T-helper 1 cell (primary cell): Measurements from ENCODE around the gene HEPACAM.
"Not testable (repeated sequence)": the region's sequence is repeated elsewhere in the genome, so short reads cannot be mapped to it uniquely, and the experiment has no call there.

Source experiments
- DNase-seq, 5 donors: peaks; one replicate each; pipeline ENCODE4 v3.0.0-alpha.2; 2012 to 2020
- total RNA-seq, 4 donors: gene quantifications; one replicate each; lab custom pipeline; 2026; lab: John Stamatoyannopoulos, UW

HEPACAM gene, protein sequence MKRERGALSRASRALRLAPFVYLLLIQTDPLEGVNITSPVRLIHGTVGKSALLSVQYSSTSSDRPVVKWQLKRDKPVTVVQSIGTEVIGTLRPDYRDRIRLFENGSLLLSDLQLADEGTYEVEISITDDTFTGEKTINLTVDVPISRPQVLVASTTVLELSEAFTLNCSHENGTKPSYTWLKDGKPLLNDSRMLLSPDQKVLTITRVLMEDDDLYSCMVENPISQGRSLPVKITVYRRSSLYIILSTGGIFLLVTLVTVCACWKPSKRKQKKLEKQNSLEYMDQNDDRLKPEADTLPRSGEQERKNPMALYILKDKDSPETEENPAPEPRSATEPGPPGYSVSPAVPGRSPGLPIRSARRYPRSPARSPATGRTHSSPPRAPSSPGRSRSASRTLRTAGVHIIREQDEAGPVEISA
- 0 reads per million in 4 donors for total RNA-seq

DNA sequence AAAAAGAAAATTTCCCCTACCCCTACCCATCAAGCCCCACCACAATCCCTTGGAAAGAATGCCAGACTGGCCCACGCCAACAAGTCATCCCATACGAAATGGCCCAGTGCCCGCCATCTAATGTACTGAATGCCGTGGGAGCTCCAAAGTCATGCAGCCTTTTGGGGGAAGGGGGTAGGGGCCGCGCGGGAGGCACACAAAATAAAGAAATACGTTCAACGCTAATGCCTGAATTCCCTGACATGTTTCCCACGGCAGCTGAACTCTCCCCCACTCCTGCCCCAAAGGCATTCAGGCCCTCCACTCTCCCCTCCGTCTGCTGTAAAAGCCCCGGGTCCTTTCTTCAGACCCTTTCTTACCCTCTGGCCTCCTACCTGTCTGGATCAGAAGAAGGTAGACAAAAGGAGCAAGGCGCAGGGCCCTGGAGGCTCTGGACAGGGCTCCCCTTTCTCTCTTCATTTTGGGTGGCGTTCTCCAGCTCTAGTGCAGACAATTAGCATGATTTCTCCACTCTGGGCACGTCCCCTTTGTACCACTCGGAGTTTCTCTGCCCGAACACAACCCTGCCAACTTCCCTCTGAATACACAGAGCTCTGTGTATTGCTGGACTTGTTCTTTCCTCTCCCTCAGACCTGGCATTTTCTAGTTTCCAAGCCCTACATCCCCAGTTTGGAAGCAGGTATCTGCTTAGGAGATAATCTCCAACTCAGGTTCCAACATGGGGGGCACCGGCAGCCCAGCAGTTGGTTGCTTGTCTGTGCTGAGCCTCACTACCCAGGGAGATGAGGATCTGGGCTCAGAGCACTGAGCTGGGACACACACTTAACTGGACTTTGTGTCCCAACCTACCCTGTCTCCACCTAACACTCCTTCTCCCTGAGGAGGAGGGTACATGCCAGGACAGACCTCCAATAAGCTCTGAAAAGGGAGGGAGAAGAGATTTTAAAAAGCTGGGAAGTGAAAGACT lies at the start of gene HEPACAM:
TSS of gene HEPACAM (minus strand) at position 500 of the 967 bp plus-strand sequence. CDS start at position 459, 41 bp downstream.
- DNase-seq: no peak

GRCh38 chr11:124984512-124984854 lies 48.6 kb upstream of the HEPACAM start:
- no peak for DNase-seq

DNA sequence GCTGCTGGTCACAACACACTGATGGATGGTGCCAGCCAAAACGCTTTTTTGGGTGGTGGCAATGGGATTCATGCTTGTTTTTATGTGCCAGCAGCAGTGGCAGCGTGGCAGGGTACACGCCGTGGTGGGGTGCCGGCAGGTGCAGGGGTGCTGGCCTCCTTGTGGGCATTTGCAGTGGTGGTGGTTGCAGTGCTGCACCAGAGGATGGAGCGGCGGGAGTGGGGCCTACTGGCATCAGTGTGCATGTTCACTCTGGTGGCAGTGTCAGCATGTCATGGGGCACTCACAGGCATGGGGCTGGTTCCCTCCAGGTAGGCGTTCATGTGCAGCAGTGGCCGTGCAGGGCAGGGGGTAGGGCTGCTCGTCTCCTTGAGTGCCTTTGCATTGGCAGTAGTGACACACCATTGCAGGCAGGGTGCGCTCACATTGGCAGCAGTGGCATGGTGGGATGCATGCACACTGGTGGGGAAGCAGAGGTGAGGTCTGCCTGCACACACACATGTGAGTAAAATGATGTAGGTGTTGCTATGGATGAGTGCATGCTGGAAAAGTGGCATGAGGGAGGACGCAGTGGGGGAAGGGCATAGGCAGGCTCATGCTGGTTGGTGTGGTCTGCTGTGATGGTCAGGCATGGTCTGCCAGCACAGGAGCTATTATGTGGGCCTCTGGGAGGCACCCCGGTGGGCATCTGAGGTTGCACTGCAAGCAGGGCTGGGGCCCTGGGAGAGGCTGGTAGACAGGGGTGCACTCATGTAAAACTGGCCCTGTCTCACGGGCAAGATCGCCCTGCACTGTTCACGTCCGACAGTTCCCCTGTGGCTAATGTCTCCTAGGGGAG lies 48.0 kb upstream of the HEPACAM start:
- no peak for DNase-seq

DNA sequence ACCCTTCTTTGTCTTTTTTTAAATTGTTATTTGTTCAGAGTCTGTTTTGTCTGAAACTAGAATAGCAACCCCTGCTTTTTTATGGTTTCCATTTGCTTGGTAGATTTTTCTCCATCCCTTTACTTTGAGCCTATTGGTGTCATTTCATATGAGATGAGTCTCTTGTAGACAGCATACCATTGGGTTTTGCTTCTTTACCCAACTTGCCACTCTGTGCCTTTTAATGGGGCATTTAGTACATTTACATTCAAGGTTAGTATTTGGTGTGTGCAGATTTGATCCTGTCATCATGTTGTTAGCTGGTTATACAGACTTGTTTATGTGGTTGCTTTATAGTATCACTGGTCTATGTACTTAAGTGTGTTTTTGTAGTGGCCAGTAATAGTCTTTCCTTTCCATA lies 46.2 kb upstream of the HEPACAM start:
- DNase-seq: no peak

GRCh38 chr11:124978316-124978715 lies 42.5 kb upstream of the HEPACAM start:
- no peak for DNase-seq

GRCh38 chr11:124977006-124977405 lies 41.2 kb upstream of the HEPACAM start:
- DNase-seq: no peak

- no peak for DNase-seq
Measured at GRCh38 chr11:124976531-124976930, 40.7 kb upstream of the HEPACAM start.

DNA sequence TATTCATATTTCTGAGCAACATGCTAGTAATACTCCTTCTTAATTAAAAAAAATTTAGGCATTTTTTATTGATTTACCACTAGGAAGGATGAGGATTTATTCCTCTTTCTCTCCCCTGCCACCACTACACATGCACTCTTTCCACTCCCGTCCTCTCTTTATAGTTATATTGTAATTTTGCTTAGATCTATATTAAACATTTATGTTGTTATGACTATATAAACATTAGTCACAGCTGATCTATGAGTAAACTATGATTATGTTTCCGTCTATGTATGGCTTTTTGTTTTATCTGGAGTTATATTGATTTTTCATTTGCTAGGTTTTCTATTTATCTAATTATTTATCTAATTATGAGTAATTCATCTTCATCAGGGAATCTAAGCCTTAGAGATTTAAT lies 36.0 kb upstream of the HEPACAM start:
- no peak for DNase-seq

- DNase-seq: no peak
Measured at GRCh38 chr11:124970925-124971324, 35.1 kb upstream of the HEPACAM start.

DNA sequence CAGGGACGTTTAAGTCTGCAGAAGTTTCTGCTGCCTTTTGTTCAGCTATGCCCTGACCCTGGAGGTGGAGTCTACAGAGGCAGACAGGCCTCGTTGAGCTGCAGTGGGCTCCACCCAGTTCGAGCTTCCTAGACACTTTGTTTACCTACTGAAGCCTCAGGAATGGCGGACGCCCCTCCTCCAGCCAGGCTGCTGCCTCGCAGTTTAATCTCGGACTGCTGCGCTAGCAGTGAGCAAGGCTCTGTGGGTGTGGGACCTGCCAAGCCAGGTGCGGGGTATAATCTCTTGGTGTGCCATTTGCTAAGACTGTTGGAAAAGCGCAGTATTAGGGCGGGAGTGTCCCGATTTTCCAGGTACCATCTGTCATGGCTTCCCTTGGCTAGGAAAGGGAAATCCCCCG lies 32.4 kb upstream of the HEPACAM start:
- DNase-seq: not testable (repeated sequence)

DNA sequence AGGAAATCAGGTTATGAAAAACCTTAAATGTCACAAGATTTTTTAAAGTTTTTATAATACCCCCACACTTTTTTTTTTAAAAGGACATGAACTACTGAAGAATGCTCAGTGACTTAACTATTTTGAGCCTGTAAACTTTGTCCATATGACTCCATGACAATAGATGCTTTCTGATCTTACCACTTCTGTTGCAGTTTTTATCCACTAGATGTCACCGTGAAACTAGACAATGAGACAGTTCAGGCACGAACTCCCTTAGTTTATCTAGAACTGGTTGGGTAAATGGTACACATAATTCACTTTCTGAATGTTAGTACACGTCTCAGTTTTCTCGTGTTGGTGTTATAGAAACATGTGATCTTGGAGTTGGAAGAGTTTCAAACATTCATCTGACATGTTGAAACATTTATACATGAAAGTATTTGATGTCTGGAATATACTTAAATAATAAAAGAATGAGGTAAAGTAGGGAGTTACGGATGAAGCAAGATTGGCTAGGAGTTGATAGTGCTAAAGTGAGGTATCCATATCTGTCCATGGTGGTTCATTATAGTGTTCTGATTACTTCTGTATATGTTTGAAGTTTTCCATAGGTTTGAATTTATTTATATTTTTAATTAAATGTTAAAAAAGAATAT lies 26.2 kb upstream of the HEPACAM start:
- peak in 2 of 5 donors; percentile 15 to 59 for DNase-seq

DNA sequence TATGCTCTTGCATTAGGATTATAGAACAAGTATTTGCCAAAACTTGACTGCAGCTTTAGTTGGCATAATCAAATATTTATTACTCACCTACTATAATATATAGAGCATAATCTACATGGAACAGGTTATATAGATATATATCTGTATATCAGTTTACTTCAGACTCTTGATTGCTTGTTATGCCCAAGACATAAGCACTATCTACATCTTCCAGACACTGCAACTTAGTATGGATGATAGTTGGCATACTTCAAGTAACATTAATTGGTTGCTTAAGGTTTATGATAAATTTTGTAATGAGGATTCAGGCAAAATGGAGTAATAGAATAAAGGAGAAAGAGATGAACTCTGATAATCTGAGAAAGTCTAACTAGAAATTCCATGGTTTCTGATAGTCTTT lies 19.2 kb upstream of the HEPACAM start:
- DNase-seq: no peak

DNA sequence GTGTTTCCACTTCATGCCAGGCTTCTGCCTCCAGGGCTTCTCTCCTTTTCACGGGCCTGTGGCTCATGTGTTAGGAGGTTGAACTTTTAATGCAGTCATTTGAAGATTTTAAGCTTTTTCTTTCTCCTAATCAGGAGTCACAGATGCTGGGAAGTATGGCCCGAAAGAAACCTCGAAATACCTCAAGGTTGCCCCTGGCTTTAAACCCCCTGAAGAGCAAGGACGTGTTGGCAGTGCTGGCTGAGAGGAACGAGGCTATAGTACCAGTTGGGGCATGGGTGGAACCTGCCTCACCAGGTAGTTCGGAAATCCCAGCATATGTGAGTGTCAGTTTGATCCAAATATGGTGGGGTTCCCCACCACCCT lies 18.7 kb upstream of the HEPACAM start:
- DNase-seq: no peak

- peak; percentile 86 to 96 (median 93) for DNase-seq
Measured at GRCh38 chr11:124953753-124954589, 18.1 kb upstream of the HEPACAM start, which contains the start of gene CCDC15. Gene CCDC15 (plus strand): TSS chr11:124954202. CDS start chr11:124954733, 531 bp downstream.

GRCh38 chr11:124951341-124951740 lies 15.5 kb upstream of the HEPACAM start:
- DNase-seq: no peak

- DNase-seq: peak in 1 of 5 donors; percentile 71
Measured at GRCh38 chr11:124950601-124951330, 14.9 kb upstream of the HEPACAM start.

- no peak for DNase-seq
Measured at GRCh38 chr11:124946735-124947141, 10.9 kb upstream of the HEPACAM start.

DNA sequence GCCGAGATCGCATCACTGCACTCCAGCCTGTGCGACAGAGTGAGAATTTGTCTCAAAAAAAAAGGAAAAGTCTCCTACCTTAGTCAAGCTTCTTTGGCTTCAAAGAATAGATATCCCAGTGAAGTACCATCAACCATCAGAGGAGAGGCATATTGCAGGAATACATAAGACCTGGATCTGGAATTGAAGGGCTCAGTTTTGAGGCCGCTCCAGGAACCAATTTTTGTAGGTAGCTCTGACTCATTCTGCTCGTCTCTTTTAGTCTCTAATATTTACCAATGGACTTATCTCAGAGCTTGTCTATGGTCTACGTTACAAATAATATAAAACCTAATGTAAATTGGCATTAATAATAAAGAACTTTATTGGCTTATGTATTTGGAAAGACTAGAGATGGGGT lies 10.0 kb upstream of the HEPACAM start:
- no peak for DNase-seq

DNA sequence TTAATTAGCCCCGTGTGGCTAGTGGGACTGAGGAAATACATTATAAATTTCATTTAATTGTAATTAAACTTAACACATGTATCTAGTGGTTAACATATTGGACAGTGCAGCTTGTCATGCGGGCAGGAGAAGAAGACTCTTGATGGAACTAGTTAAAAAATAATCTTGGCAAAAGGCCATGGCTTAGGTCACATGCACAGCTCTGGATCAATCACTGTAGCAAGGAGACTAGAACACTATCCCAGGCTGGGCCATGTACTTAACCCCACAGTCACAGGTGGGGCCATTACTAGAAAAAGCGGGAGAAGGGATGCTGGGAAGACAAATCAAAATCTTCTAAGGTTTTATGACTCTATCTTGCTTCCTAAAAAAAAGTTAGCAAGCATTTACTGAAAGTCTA lies 8.7 kb upstream of the HEPACAM start:
- DNase-seq: no peak

GRCh38 chr11:124943741-124944140 lies 7.9 kb upstream of the HEPACAM start:
- DNase-seq: no peak
